CD4-positive, alpha-beta memory T cell (primary cell): ENCODE data around the gene METTL27. TPM values are rescaled to one million over a fixed set of nuclear protein-coding genes. Genes with fewer than 3 reads are reported as not detected.

ENCODE experiments used
- CTCF ChIA-PET: fragments of 350-600 bp; sonication (Branson Sonifier 250); formaldehyde crosslinking; loops from one replicate; lab custom pipeline; 2021; ENCODE audit warnings: inconsistent platforms; ENCODE audit not compliant: partially characterized antibody; lab: Charles Lee
- POLR2A ChIA-PET: fragments of 350-600 bp; sonication (Branson Sonifier 250); formaldehyde crosslinking; loops from one replicate; lab custom pipeline; 2021; ENCODE audit not compliant: partially characterized antibody; lab: Charles Lee
- DNase-seq, 5 donors: peaks; one replicate each; pipeline versions ENCODE4 v3.0.0 to v3.0.0-alpha.2; 2020 to 2022; ENCODE audit warnings: mixed read lengths in 1 of 5
- H3K27ac ChIP-seq: one replicate; pipeline ENCODE4 v1.7.0; 2013; ENCODE audit warnings: low read depth, low read length
- H3K27me3 ChIP-seq: 2 replicates; pipeline ENCODE4 v1.7.0; 2013; ENCODE audit warnings: mild to moderate bottlenecking, low read length, moderate library complexity; ENCODE audit not compliant: insufficient read depth
- H3K36me3 ChIP-seq: 2 replicates; pipeline ENCODE4 v1.7.0; 2013; ENCODE audit warnings: mild to moderate bottlenecking, low read length, moderate library complexity; ENCODE audit not compliant: insufficient read depth
- H3K4me1 ChIP-seq: 2 replicates; pipeline ENCODE4 v1.7.0; 2013; ENCODE audit warnings: mild to moderate bottlenecking, low read length, moderate library complexity; ENCODE audit not compliant: insufficient read depth
- H3K4me3 ChIP-seq, 2 donors: one replicate each; pipeline ENCODE4 v1.7.0; 2013; ENCODE audit warnings: low read length in 2 of 2, mild to moderate bottlenecking in 1 of 2
- H3K9me3 ChIP-seq, 2 donors: one replicate each; pipeline ENCODE4 v1.7.0; 2013; ENCODE audit warnings: low read length in 2 of 2, control low read depth in 1 of 2; ENCODE audit not compliant: control insufficient read depth in 1 of 2
- H3K27ac Mint-ChIP-seq, 7 donors: one replicate each; pipeline ENCODE4 v1.8.0; 2020 to 2021; ENCODE audit warnings: mixed read lengths in 7 of 7, mild to moderate bottlenecking in 6 of 7, inconsistent platforms in 3 of 7, moderate library complexity in 3 of 7
- H3K27me3 Mint-ChIP-seq, 2 donors: one replicate each; pipeline ENCODE4 v1.8.0; 2020 to 2021; ENCODE audit warnings: mixed read lengths in 2 of 2
- H3K36me3 Mint-ChIP-seq, 2 donors: one replicate each; pipeline ENCODE4 v1.8.0; 2020 to 2021; ENCODE audit warnings: mixed read lengths in 2 of 2, inconsistent platforms in 1 of 2, mild to moderate bottlenecking in 1 of 2
- H3K4me1 Mint-ChIP-seq, 4 donors: one replicate each; pipeline ENCODE4 v1.8.0; 2020 to 2021; ENCODE audit warnings: mixed read lengths in 4 of 4, mild to moderate bottlenecking in 1 of 4
- H3K4me3 Mint-ChIP-seq, 8 donors: one replicate each; pipeline ENCODE4 v1.8.0; 2020 to 2021; ENCODE audit warnings: mixed read lengths in 8 of 8, mild to moderate bottlenecking in 7 of 8, moderate library complexity in 6 of 8, inconsistent platforms in 3 of 8
- H3K9me3 Mint-ChIP-seq, 8 donors: one replicate each; pipeline ENCODE4 v1.8.0; 2020 to 2021; ENCODE audit warnings: mixed read lengths in 8 of 8, mild to moderate bottlenecking in 5 of 8, inconsistent platforms in 3 of 8, moderate library complexity in 1 of 8
- intact Hi-C: fragments of 100-400 bp; cut with micrococcal nuclease; formaldehyde crosslinking; loops from one replicate; pipeline ENCODE4 v1.15.1; 2023
- polyA plus RNA-seq, 2 donors: library from polyadenylated mRNA; unstranded; fragments of 300-500 nt; fragmentation: Illumina TruSeq; gene quantifications; one replicate each; pipeline ENCODE4 v1.2.3, GENCODE V29; 2021
- total RNA-seq, 2 experiments: library from RNA; stranded (reverse); gene quantifications; one replicate each; pipeline ENCODE4 v1.2.3, GENCODE V29; 2021

METTL27 gene
- total and polyA plus RNA-seq, 4 experiments from 2014 or later = 0.49 to 7.6 (median 6.1) TPM; not detected in 1

- Histone ChIP-seq H3K27ac (no peak overlapping the region), H3K27me3 (no peaks in the 10 kb centered on the region), H3K4me3 (no peak overlapping the region), H3K36me3 (no peaks in the 10 kb centered on the region), H3K9me3 (no peaks in the 10 kb centered on the region), H3K4me1 (no peaks in the 10 kb centered on the region)
- Mint-ChIP-seq H3K4me3 (no peak overlapping the region), H3K36me3 (no peaks in the 10 kb centered on the region), H3K27ac (no peak overlapping the region), H3K9me3 (peaks cover 0 to 3% (median 0%) of the 10 kb centered on the region in 8 donors), H3K27me3 (peaks cover 0 to under 1% of the 10 kb centered on the region in 2 donors), H3K4me1 (peaks cover 1 to 4% (median 3%) of the 10 kb centered on the region in 4 donors)
- intact Hi-C loops = no loop called here
- POLR2A ChIA-PET = no interaction called here
- CTCF ChIA-PET = interaction anchor here (1.0 kb wide), 1 partner anchor 21 kb away, joined by 3 read pairs; no protein-coding TSS in a partner anchor
- DNase-seq = no peak
These were observed 7.6 kb downstream of the METTL27 start for GRCh38 chr7:73834626-73835191.

- ChIA-PET POLR2A (interaction anchor here (1.7 kb wide), 1 partner anchor 9 kb away, joined by 8 read pairs; the partner anchor contains the start of gene METTL27), CTCF (interaction anchor here (1.2 to 1.5 kb wide), 4 partner anchors 9 to 23 kb away, joined by 4 to 5 read pairs (median 4); partner anchors contain the start of gene METTL27)
- Histone ChIP-seq H3K27me3 (no peaks in the 10 kb centered on the region), H3K27ac (no peak overlapping the region), H3K9me3 (no peaks in the 10 kb centered on the region), H3K4me1 (peaks cover 9% of the 10 kb centered on the region), H3K36me3 (no peaks in the 10 kb centered on the region), H3K4me3 (no peak overlapping the region)
- Mint-ChIP-seq H3K36me3 (no peaks in the 10 kb centered on the region), H3K27ac (no peak overlapping the region), H3K9me3 (peaks cover 0 to 3% (median 0%) of the 10 kb centered on the region in 8 donors), H3K4me3 (no peak overlapping the region), H3K27me3 (peaks cover 0 to 4% of the 10 kb centered on the region in 2 donors), H3K4me1 (peaks cover 5 to 15% (median 11%) of the 10 kb centered on the region in 4 donors)
- intact Hi-C loops = no loop called here
- DNase-seq = no peak
These were observed 8.9 kb downstream of the METTL27 start for GRCh38 chr7:73833251-73833919.

GRCh38 chr7:73832806-73833205 is 9.5 kb downstream of the METTL27 start:
- intact Hi-C loops = no loop called here
- H3K36me3 Mint-ChIP-seq = no peaks in the 10 kb centered on the region
- no peak overlapping the region for H3K4me3 ChIP-seq
- H3K9me3 Mint-ChIP-seq = no peaks in the 10 kb centered on the region
- no peak for DNase-seq
- H3K4me3 Mint-ChIP-seq = no peak overlapping the region
- POLR2A ChIA-PET = interaction anchor here (1.7 kb wide), 1 partner anchor 9 kb away, joined by 8 read pairs; the partner anchor contains the start of gene METTL27
- no peak overlapping the region for H3K27ac ChIP-seq
- no peaks in the 10 kb centered on the region for H3K36me3 ChIP-seq
- H3K27ac Mint-ChIP-seq = no peak overlapping the region
- peaks cover 10 to 21% (median 16%) of the 10 kb centered on the region in 4 donors for H3K4me1 Mint-ChIP-seq
- peaks cover 0 to 4% of the 10 kb centered on the region in 2 donors for H3K27me3 Mint-ChIP-seq
- H3K9me3 ChIP-seq = no peaks in the 10 kb centered on the region
- CTCF ChIA-PET = interaction anchor here (1.2 to 1.5 kb wide), 4 partner anchors 9 to 24 kb away, joined by 4 to 5 read pairs (median 4); partner anchors contain the start of gene METTL27
- no peaks in the 10 kb centered on the region for H3K27me3 ChIP-seq
- peaks cover 14% of the 10 kb centered on the region for H3K4me1 ChIP-seq

- no peaks in the 10 kb centered on the region for H3K9me3 Mint-ChIP-seq
- H3K4me1 Mint-ChIP-seq = peaks cover 17 to 29% (median 23%) of the 10 kb centered on the region in 4 donors
- CTCF ChIA-PET = interaction anchor here (0.9 to 1.5 kb wide), 3 partner anchors 18 to 47 kb away, joined by 3 to 5 read pairs (median 5); no protein-coding TSS in a partner anchor
These were observed 10.3 kb downstream of the METTL27 start for GRCh38 chr7:73831834-73832651.

GRCh38 chr7:73831584-73831833 is 10.8 kb downstream of the METTL27 start:
- Mint-ChIP-seq H3K36me3 (no peaks in the 10 kb centered on the region), H3K27ac (peak overlapping the region in 1 of 7 donors; percentile 35), H3K9me3 (no peaks in the 10 kb centered on the region), H3K4me3 (no peak overlapping the region), H3K4me1 (peaks cover 21 to 34% (median 28%) of the 10 kb centered on the region in 4 donors), H3K27me3 (peaks cover 0 to 6% of the 10 kb centered on the region in 2 donors)
- no peak overlapping the region for H3K27ac ChIP-seq
- no peaks in the 10 kb centered on the region for H3K27me3 ChIP-seq
- no peaks in the 10 kb centered on the region for H3K9me3 ChIP-seq
- ChIA-PET CTCF (interaction anchor here (0.9 kb wide), 1 partner anchor 47 kb away, joined by 3 read pairs; no protein-coding TSS in a partner anchor), POLR2A (no interaction called here)
- H3K4me3 ChIP-seq = no peak overlapping the region
- DNase-seq = no peak
- peaks cover 26% of the 10 kb centered on the region for H3K4me1 ChIP-seq
- intact Hi-C loops = no loop called here
- H3K36me3 ChIP-seq = no peaks in the 10 kb centered on the region

More at GRCh38 chr7:73831834-73832651, 10.3 kb downstream of the METTL27 start:
- Histone ChIP-seq H3K27me3 (no peaks in the 10 kb centered on the region), H3K4me1 (peaks cover 21% of the 10 kb centered on the region), H3K4me3 (no peak overlapping the region), H3K27ac (no peak overlapping the region), H3K9me3 (no peaks in the 10 kb centered on the region), H3K36me3 (no peaks in the 10 kb centered on the region)
- DNase-seq = no peak
- H3K27ac Mint-ChIP-seq = no peak overlapping the region
- no peak overlapping the region for H3K4me3 Mint-ChIP-seq
- POLR2A ChIA-PET = interaction anchor here (1.7 kb wide), 1 partner anchor 10 kb away, joined by 8 read pairs; the partner anchor contains the start of gene METTL27
- H3K27me3 Mint-ChIP-seq = peaks cover 0 to 6% of the 10 kb centered on the region in 2 donors
- no peaks in the 10 kb centered on the region for H3K36me3 Mint-ChIP-seq
- intact Hi-C loops = no loop called here

- intact Hi-C loops = no loop called here
- Histone ChIP-seq H3K4me3 (no peak within 1 kb of the TSS), H3K4me1 (peaks cover 26% of the 10 kb centered on the region), H3K27me3 (no peaks in the 10 kb centered on the region), H3K36me3 (no peaks in the 10 kb centered on the region), H3K27ac (no peak within 1 kb of the TSS), H3K9me3 (no peaks in the 10 kb centered on the region)
- no peak within 1 kb of the TSS for H3K4me3 Mint-ChIP-seq
- peak within 1 kb of the TSS in 2 of 7 donors; percentile 35 to 67 for H3K27ac Mint-ChIP-seq
- no peaks in the 10 kb centered on the region for H3K9me3 Mint-ChIP-seq
- peaks cover 0 to 6% of the 10 kb centered on the region in 2 donors for H3K27me3 Mint-ChIP-seq
- no peak for DNase-seq
- peaks cover 22 to 40% (median 28%) of the 10 kb centered on the region in 4 donors for H3K4me1 Mint-ChIP-seq
- ChIA-PET POLR2A (no interaction called here), CTCF (no interaction called here)
- H3K36me3 Mint-ChIP-seq = no peaks in the 10 kb centered on the region
These were observed 11.4 kb downstream of the METTL27 start, which contains the start of gene CLDN4 for GRCh38 chr7:73830681-73831583. TSS of gene CLDN4 (plus strand) at chr7:73830996. CDS start at chr7:73831202, 206 bp downstream.
